AG04449 (cell line): ENCODE results near the gene PCCA.

Experiments used
- CTCF ChIA-PET: fragments of 350-600 bp; formaldehyde crosslinking; extraction: SDS; loops from one replicate; lab custom pipeline; 2021; ENCODE audit warnings: antibody characterized with exemption; lab: Yijun Ruan, JAX
- POLR2A ChIA-PET: fragments of 400-600, 350-600 bp; formaldehyde crosslinking; extraction: SDS; loops from one replicate; lab custom pipeline; 2020; ENCODE audit warnings: antibody characterized with exemption, inconsistent platforms; lab: Yijun Ruan, JAX
- DNase-seq: peaks from one replicate; pipeline ENCODE4 v3.0.0-alpha.2; 2010; ENCODE audit warnings: low read depth, low spot score
- H3K4me3 ChIP-seq: 2 replicates; pipeline ENCODE4 v1.5.1; 2011; ENCODE audit warnings: low read depth, mild to moderate bottlenecking, control low read depth, low read length
- CTCF ChIP-seq: IDR thresholded peaks from one replicate; pipeline ENCODE4 v1.5.1; 2011; ENCODE audit warnings: mild to moderate bottlenecking, moderate library complexity, low read length, control low read depth, inconsistent platforms; ENCODE audit not compliant: insufficient read depth; ENCODE audit errors: missing control alignments

PCCA gene

GRCh38 chr13:100129605-100130004 is 40.7 kb downstream of the PCCA start:
- ChIA-PET CTCF (no interaction called here), POLR2A (no interaction called here)
- DNase-seq, result no peak
- H3K4me3 ChIP-seq, result no peak overlapping the region
- no peak for TF ChIP-seq CTCF

GRCh38 chr13:100130092-100130491 is 41.2 kb downstream of the PCCA start:
- no peak for DNase-seq
- TF ChIP-seq CTCF, result no peak
- CTCF ChIA-PET, result interaction anchor here (1.5 kb wide), 1 partner anchor 10 kb away, joined by 5 read pairs; no protein-coding TSS in a partner anchor
- no peak overlapping the region for H3K4me3 ChIP-seq
- POLR2A ChIA-PET, result no interaction called here

- no peak for DNase-seq
- POLR2A ChIA-PET, result no interaction called here
- CTCF ChIA-PET, result interaction anchor here (1.5 kb wide), 1 partner anchor 9 kb away, joined by 5 read pairs; no protein-coding TSS in a partner anchor
- TF ChIP-seq CTCF, result no peak
- no peak overlapping the region for H3K4me3 ChIP-seq
These were observed 42.1 kb downstream of the PCCA start for GRCh38 chr13:100130930-100131511.

- POLR2A ChIA-PET, result interaction anchor here (0.7 kb wide), 1 partner anchor 12 kb away, joined by 3 read pairs; no protein-coding TSS in a partner anchor
- no peak overlapping the region for H3K4me3 ChIP-seq
- TF ChIP-seq CTCF, result no peak
- CTCF ChIA-PET, result no interaction called here
- DNase-seq, result peak; percentile 41
These were observed 43.1 kb downstream of the PCCA start for GRCh38 chr13:100131863-100132574.

- POLR2A ChIA-PET, result no interaction called here
These were observed 50.1 kb downstream of the PCCA start for GRCh38 chr13:100138859-100139491.

More at GRCh38 chr13:100138859-100139491, 50.1 kb downstream of the PCCA start:
- no peak for DNase-seq
- CTCF ChIA-PET, result no interaction called here
- no peak for TF ChIP-seq CTCF
- H3K4me3 ChIP-seq, result no peak overlapping the region
